Stimulated activated CD8-positive, alpha-beta memory T cell treated with anti-CD3 and anti-CD28 coated beads, Interleukin-7, amount 100 ng/mL, for 1 hour (primary cell): ENCODE data around the gene ARGFX.
"Not testable (repeated sequence)": the region's sequence is repeated elsewhere in the genome, so short reads cannot be mapped to it uniquely, and the experiment has no call there.

Source experiments
- DNase-seq, 2 donors: peaks; one replicate each; pipeline ENCODE4 v3.0.0-alpha.2; 2020; ENCODE audit warnings: low read depth in 2 of 2

Gene ARGFX

DNA sequence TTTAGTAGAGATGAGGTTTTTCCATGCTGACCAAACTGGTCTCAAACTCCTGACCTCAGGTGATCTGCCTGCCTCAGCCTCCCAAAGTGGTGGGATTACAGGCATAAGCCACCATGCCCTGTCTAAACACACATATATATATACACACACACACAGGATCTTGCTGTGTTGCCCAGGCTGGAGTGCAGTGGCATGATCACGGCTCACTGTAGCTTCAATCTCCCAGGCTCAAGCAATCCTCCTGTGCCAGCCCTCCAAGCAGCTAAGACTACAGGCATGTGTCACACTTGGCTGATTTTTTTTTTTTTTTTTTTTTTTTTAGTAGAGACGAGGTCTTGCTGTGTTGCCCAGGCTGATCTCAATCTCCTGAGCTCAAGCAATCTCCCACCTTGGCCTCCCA is 32.2 kb downstream of the ARGFX start:
- not testable (repeated sequence) for DNase-seq

- no peak for DNase-seq
Observed at GRCh38 chr3:121601212-121601812, 33.6 kb downstream of the ARGFX start.

DNA sequence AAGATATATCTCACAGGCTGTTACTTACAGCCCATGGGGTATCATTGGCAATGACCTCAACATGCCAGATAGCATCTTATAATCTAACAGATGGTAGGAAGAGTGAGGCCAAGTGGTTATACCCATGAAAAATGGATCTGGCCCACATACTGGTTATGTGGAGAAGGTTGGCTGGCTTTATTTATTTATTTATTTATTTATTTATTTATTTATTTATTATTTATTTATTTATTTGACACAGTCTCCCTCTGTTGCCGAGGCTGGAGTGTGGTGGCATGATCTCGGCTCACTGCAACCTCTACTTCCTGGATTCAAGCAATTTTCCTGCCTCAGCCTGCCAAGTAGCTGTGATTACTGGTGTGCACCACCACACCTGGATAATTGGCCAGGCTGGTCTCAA is 37.0 kb downstream of the ARGFX start:
- DNase-seq = no peak

GRCh38 chr3:121606106-121606505 is 38.4 kb downstream of the ARGFX start:
- DNase-seq = no peak
